Fibroblast of mammary gland (primary cell): Measurements from ENCODE around the gene SHB.
A peak's percentile ranks its signal among the peaks of the same experiment; 100 is the strongest.

Experiments used
- DNase-seq: peaks from one replicate; pipeline ENCODE4 v3.0.0-alpha.2; 2010; ENCODE audit warnings: low read depth
- H3K4me3 ChIP-seq: 2 replicates; pipeline ENCODE4 v1.5.1; 2011; ENCODE audit warnings: low read depth, mild to moderate bottlenecking, low read length, moderate library complexity; ENCODE audit not compliant: control insufficient read depth
- TF ChIP-seq, protein P1 (sequence below): conservative IDR thresholded peaks from 2 replicates; pipeline ENCODE4 v1.5.1; 2011; ENCODE audit warnings: low read depth, low read length, inconsistent platforms; ENCODE audit not compliant: control insufficient read depth, insufficient read depth

The SHB gene

DNA sequence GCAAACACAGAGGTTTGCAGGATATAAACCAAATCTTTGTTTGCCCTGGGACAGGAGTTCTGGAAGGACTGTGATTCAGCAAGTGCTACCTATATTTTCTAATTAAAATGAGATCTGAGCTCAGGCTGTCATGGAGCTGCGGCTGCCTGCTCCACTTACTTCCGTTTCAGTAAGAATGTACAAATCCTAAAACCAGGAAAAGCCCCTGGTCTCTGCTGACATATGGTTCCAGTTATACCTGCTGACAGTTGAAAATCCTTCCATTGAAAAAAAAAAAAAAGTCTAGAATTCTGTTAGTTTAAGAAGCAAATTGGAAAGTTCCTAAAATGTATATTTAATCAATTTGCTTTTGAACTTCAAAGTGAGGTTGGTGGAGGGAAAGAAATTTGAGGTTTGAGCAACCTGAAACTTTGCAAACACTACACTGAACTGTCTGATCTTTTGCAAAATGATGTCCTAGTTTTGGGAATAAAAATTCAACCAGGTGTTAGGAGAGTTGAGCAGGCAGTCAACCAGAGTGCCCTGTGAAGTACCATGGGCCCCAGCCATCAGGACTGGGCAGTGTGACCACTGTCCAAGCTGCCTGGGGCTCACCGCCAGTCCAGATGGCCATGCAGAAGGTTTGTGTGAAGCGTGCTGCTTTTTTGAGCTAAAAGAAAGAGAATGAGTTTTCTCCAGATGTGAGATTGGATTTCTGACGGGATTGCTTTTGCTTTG lies 50.6 kb downstream of the SHB start:
- TF ChIP-seq, protein P1, sequence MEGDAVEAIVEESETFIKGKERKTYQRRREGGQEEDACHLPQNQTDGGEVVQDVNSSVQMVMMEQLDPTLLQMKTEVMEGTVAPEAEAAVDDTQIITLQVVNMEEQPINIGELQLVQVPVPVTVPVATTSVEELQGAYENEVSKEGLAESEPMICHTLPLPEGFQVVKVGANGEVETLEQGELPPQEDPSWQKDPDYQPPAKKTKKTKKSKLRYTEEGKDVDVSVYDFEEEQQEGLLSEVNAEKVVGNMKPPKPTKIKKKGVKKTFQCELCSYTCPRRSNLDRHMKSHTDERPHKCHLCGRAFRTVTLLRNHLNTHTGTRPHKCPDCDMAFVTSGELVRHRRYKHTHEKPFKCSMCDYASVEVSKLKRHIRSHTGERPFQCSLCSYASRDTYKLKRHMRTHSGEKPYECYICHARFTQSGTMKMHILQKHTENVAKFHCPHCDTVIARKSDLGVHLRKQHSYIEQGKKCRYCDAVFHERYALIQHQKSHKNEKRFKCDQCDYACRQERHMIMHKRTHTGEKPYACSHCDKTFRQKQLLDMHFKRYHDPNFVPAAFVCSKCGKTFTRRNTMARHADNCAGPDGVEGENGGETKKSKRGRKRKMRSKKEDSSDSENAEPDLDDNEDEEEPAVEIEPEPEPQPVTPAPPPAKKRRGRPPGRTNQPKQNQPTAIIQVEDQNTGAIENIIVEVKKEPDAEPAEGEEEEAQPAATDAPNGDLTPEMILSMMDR = no peak
- no peak overlapping the region for H3K4me3 ChIP-seq
- no peak for DNase-seq

DNA sequence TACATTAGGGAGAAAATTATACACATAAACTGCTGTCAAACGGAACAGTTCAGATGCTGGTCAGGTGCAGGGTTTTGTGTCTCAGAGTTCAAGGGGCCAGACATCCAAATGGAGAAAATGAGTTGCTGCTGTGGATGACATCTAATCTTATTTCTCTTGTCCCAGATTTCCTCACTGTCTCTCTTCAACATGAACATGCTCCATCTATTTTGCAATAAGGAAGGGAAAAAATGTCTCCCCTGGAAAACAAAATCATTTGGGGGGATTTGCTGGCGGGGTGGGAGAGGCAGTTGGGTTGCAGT lies 51.2 kb downstream of the SHB start:
- TF ChIP-seq, protein P1 = no peak
- DNase-seq = no peak
- no peak overlapping the region for H3K4me3 ChIP-seq

DNA sequence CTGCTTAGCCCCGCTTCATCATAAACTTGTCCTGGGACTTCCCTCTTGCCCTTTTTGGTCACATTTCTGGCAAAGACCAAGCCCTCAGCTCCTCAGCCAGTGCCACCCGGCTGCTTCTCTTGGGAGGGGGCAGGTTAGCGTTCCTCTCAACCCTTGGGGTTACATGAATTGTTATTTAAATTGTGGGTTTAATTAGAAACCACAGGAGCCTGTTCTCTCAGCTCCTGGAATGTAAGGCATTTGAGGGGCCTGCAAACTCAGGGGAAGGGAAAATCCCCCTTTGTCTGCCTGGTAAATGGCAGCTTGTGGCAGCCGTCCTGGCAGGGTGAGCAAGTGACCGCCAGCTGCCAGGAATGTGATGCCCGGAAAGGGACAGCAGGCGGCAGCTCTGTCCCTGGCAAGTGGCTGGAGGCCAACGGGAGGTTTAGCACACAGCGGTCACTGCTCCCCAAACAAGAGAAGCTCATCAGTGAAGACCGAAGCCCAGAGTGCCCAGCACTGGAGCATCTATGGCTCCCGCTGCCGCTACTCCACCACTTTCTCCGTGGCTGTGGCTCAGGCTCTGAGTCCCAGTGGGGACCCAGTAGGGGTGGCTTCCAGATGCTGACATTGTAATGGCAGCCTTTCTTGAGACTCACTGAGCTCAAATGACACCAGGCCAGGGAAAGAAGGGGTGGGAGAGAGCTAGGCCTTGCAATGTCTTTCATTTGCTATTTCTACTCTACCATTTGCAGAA lies 51.7 kb downstream of the SHB start:
- no peak for DNase-seq

DNA sequence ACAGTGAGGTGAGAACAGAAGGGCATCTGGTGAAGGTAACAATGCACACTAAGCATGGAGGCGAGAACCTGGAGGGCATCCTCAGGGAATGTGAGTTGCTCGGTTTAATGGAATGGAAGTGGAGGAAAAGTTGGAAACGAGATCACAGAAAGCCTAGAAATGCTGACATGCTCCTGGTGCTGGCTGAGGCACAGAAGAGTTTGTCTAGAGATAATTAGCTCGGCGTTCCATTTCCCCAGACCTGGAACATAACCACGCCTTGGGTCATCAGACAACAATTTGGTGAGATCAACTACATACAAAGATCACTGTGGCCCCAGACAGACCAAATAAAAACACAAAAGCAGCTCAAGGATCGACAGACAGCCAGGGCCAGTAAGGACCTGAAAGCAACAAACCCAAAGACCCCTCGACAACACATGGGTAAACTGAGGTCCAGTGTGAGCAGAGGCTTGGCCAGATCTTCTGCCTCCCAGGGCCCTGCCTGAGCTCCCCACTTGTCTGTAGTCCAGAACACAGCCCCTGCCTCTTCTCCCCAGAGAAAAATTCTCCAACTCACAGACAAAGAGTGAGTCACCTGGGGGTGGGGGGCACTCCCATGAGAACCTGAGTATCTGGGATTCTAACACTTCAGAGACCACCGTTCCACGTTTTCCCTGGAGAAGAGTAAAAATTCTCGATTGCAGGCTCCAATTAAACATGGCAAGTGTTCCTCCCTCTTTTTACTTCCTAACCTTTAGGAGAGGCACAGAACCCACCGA lies 52.5 kb downstream of the SHB start:
- TF ChIP-seq, protein P1 = no peak
- H3K4me3 ChIP-seq = no peak overlapping the region
- DNase-seq = peak; percentile 80

More for the DNA sequence above, 51.7 kb downstream of the SHB start:
- TF ChIP-seq, protein P1 = no peak
- H3K4me3 ChIP-seq = no peak overlapping the region

DNA sequence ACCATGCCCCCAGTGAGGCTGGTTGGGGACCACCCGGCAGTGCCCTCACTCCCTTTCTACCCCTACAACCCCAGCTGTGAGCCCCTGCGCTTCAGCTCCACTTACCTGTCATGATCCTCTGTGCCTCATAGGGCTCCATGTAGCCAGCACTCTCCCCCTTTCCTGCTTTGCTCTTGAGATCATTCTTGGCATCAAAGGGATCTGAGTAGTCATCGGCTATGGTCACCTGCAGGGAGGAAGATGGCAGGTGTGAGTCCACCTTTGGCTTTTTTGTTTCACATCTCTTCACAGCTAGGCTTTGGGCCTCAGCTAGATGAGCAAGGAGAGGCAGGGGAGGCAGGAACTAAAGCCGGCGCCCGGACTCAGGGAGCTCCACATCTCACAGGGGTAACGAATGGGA lies 53.1 kb downstream of the SHB start:
- TF ChIP-seq, protein P1 = no peak
- no peak for DNase-seq
- H3K4me3 ChIP-seq = no peak overlapping the region

DNA sequence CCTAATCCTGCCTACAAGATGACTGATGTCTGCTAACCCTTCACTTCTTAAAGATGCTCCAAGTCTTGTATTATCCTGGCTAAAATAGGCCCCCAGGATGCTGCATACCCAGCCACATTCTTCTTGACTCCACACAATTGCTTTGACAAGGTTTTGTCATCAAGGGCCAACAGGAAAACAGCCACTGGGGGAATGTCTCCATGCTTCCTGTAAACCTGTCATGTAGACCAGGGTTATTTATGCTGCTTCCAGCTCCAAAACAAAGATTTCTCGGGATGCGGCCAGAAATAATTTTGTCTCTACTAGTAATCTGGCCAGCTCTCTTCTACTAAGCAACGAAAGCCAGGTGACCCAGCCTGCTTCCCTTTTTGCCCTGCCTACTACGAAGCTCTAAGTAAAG lies 53.8 kb downstream of the SHB start:
- no peak for DNase-seq
- no peak overlapping the region for H3K4me3 ChIP-seq
- TF ChIP-seq, protein P1 = no peak
